Right ventricle myocardium superior (tissue), 1 donor: ENCODE measurements around the gene POLN. TPM values are rescaled to one million over a fixed set of nuclear protein-coding genes. Genes with fewer than 3 reads are reported as not detected.

Experiments
- ATAC-seq: fragments of 200-7000 bp; cut with Tn5 transposase; one replicate; pipeline ENCODE4 v1.9.1; 2020; ENCODE audit warnings: mild to moderate bottlenecking; ENCODE audit not compliant: poor library complexity
- DNase-seq: peaks from one replicate; pipeline ENCODE4 v3.0.0-alpha.2; 2020
- intact Hi-C: fragments of 100-400 bp; cut with DNase I; formaldehyde crosslinking; loops from one replicate; pipeline ENCODE4 v1.11.2; 2022
- total RNA-seq: library from RNA; stranded (reverse); fragmentation: NEBNext Ultra II Directional; extraction: Animal tissue kit (Norgen Biotek cat#: 25700); gene quantifications from one replicate; pipeline ENCODE4 v1.2.1, GENCODE V29; 2021
- donor health status: DM: no; HTN: yes; CAD: no; lungs with severe emphysema.

Gene POLN
- total RNA-seq, 1 donor from 2014 or later = 2.3 TPM

DNA sequence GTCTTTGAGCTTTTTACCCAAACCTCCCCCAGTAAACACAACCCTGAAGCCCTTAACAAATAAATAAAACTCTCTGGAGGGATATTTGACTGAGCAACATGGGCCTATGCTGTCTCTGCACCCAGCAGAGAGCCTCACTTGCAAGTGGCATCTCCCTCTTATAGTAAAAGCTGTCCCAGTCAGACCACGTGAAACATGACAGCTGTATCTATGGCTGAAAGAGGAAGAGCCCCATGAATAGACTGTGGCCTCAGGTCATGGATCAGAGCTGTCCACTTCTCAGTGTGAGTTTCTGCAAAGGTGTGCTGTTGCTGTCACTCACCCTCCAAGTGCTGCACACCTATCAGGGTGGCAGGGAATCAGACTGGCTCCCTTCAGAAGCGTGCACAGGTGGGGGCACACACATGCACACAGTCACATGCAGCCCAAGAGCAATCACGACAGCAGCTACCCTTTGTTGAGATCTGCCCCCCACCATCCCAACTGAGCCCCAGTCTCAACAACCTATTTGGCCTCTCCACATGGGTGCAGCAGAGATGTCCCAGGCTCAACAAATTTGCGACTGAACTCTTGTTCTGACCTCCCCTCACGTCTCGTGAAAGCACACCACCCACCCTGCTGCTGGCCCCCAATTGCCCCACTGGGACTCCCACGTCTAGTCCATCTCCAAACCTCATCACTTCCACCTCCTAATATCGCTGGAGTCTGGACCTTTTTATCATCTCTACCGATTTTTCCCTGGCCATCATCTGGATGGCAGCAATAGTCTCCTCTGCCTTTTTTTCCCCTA lies 137.2 kb downstream of the POLN start:
- intact Hi-C loops = no loop called here
- no peak for DNase-seq
- ATAC-seq = no peak

DNA sequence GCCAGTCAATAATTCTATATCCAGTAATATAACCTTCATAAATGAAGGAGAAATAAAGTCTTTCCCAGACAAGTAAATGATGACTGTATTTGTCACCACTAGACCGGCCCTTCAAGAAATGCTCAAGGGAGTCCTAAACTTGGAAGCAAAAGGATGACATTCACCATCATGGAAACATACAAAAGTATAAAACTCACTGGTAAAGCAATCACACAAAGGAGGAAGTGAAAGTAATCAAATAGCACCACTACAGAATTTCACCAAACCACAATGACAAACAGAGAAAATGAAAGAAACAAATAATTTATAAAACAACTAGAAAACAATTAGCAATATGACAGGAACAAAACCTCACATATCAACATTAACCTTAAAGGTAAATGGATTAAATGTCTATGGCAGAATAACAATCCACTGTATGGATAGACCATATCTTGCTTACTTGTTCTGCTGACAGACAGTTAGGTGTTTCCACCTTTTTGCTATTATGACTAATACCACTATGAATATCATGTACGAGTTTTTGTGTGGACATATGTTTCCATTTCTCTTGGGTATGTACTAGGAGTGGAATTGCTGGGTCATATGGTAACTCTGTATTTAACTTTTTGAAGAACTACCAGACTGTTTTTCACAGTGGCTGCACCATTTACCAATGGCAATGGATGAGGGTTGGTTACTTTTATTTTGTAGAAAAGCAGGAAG lies 137.9 kb downstream of the POLN start:
- intact Hi-C loops = no loop called here
- DNase-seq (no peak), ATAC-seq (no peak)

DNA sequence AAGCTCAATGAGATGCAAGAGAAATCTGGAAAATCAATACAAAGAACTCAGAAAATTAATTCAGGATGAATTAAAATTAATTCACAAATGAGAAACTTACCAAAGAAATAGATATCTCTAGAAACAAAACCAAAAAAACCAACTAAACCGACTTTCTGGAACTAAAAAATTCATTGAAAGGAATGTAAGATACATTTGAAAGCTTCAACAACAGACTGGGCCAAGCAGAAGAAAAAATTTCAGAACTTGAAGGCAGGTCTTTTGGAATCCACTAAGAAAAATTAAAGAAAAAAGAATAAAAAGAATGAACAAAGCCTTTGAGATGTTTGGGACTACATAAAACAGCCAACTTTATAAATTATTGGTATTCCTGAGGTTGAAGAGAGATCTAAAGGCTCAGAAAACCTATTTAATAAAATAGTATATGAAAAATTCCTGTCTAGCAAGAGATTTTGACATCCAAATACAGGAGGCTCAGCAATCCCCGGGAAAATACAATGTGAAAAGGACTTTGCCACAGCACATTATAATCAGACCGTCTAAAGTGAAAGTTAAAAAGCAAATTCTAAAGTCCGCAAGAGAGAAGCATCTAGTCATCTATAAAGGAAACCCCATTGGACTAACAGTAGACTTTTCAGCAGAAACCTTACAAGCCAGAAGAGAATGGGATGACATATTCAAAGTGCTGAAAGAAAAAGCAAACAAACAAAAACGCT lies 138.6 kb downstream of the POLN start:
- intact Hi-C loops = no loop called here
- no peak for ATAC-seq
- DNase-seq = no peak

DNA sequence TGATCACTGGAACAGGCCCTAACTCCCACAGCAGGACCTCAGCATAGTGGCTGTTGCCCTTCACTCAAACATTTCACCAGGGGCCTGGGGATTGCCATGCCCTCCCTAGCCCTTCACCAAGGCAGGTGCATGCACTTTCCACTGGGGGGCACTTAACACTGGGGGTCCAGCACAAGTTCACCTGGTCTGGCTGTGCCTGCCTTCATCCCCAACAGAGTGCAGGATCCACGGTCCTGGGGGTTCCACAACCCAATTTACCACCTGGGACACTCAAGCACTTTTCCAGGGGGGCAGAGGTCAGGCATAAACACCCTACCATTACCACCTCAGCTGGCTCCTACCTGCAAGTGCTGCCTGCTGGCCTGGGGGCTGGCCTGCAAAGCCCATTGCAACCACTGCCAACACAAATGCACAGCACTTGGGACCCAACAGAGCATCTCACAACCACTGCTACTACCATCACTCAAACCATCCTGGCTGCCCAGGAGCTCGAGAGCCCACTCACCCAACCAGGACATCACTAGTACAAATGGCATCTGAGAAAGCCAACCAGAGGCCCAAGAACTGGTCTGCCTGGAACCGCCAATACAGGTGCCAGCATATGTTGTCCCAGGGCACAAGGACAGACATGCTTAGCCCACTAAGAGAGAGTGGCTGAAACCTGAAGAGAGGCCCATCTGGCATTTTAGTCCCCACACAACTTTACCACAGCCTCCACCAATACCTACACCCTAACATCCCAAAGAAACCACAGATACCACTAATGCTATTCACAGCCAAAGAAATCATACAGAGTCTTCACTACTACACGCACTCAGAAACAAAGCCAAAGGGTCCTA lies 139.7 kb downstream of the POLN start:
- intact Hi-C loops = no loop called here
- DNase-seq = no peak
- no peak for ATAC-seq

DNA sequence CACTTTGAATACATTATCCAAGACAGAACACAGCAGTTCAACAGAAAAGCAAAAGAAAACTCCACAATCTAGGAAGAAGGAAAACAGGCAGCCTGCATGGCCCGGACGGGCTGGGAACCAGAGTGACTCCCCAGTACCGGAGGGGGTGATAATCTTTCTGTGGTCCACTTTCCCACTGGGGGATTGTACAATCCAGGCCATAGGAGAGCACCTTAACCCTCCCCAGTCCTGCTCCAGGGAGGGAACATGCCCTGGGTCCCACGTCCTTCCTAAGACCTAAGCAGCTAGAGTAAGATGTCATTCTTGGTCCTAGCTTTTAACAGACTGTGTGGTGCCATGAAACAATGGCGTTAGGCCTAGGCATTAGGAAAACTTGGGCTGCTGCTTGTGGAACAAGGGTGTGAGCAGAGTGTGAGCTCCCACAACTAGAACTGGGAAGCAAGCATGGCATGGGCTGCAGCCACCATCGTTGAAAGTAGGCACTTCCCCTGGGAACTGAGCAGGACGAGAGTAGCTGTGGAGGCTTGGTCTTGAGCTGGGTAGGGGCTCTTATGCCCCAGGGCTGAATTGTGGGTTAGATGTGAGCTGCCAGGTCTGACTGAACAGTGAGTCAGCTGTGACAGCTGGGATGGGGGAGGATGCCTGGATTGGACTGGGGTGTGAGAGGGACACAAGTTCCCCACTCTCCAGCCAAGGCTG lies 140.4 kb downstream of the POLN start:
- ATAC-seq = no peak
- intact Hi-C loops = no loop called here
- DNase-seq = no peak

DNA sequence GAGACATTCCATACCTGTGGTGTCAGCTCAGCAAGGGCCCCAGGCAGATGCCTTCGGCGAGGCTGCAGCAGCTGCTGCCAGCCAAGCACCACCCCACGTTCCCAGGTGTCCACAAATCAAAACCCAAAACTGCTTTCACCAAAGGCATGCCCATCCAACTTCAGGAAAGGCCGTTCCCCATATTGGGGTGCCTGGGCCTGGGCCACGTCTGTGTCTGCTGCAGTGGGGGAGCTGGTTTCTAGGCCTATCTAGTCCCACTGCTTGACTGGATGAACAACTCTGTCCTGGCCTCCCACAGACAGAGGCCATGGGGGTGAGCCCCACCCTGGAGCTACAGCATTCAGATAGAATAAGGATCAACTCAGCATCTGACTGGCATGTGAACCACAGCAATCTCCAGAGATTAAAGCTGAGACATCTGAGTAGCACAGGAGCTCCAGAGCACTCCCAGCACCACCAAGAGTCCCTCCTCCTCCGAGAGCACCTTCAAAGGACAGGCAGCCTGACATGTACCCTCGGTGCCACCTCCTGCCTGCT lies 145.8 kb downstream of the POLN start:
- intact Hi-C loops = no loop called here
- DNase-seq (no peak), ATAC-seq (no peak)

DNA sequence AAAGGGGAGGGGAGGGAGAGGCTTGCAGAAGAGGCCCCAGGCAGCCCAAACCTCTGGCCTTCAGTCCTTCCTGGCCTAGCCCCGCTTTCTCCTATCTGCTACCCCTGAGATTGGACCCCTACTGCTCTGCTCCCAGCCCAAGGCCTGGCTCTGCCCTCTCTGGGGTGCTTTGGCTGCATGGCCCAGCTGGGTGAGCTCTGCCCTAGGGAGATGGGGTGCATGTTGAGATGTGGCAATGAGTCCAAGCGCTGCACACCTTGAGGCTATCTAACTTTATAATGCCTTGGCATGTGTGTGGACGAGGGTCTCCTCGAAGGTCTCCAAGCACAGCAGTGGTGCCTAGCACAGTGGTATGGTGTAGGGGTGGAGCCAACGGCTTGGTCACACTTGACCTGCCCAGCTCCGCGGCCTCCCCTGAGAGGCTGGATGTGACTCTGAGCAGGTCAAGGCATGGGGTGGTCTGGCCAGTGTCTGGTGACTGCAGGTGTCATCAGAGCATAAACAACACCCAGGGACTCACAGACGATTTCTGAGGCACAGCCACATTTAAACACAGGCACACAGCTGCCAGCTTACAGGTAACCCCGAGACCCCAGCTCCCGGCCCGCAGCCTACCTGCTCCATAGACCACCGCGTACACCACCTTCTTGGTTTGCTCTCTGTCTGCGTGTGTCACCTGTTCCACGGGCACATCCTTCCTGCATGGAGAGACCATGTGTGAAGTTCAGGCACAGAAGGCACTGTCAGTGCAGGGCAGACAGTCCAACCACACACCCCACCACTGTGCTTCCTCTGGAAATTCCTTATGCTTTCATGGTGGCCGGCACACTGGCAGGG lies 146.5 kb downstream of the POLN start:
- intact Hi-C loops = no loop called here
- DNase-seq (no peak), ATAC-seq (no peak)

DNA sequence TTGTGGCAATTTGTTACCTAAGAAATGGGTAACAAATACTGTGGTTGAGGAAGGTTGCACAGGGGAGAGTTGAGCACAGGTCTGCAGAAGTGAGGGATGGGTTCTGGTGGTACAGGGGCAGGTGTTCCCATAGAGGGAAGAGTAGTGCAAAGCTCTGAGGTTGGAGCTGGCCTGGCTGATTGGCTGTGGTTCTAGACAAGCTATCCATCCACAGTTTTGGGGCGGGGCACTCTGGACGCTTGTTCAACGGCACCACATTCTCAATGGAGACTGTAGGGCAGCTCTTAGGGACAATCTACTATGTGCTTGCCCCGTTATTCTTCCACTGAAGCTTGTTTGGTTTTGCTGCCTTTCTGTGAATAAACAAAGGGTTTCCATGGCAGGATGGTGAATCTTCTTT lies 147.4 kb downstream of the POLN start:
- ATAC-seq (no peak), DNase-seq (no peak)
- intact Hi-C loops = no loop called here

DNA sequence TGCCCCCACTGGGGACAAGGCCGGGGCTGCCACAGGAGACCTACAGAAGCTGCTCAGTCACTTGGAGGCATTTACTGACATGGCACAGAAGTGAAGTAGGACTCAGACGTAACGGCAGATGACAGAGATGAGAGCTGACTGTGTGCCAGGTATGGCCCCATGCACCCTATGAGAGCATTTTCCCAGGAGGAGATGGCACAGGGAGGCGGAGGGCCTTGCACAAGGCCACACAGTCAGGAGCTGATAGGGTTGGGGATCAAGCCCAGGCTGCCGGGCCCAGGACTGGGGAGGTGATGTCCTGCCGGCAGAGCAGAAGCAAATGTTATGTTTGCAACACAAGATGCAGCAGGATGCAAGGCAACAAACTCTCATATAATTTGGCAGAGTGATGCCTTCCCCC lies 148.7 kb downstream of the POLN start:
- ATAC-seq (no peak), DNase-seq (no peak)
- intact Hi-C loops = no loop called here

DNA sequence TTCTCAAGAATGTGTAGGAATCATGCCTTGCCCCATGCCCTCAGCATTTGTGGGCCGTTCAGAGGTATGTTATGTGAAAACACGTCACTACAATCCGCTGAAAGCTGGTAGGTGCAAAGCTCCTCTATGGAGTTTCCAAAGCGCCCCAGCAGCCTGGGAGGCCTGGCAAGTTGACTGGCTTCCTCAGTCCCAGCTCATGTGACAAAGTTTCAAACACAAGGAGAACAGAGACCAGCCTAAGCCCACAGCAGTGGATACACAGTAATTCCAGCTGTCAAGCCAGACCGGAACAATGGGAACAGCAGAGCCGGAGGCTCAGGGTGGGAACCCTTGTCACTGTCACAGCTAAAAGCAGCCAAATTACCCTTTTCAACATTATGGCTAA lies 149.3 kb downstream of the POLN start:
- no peak for ATAC-seq
- intact Hi-C loops = no loop called here
- no peak for DNase-seq

DNA sequence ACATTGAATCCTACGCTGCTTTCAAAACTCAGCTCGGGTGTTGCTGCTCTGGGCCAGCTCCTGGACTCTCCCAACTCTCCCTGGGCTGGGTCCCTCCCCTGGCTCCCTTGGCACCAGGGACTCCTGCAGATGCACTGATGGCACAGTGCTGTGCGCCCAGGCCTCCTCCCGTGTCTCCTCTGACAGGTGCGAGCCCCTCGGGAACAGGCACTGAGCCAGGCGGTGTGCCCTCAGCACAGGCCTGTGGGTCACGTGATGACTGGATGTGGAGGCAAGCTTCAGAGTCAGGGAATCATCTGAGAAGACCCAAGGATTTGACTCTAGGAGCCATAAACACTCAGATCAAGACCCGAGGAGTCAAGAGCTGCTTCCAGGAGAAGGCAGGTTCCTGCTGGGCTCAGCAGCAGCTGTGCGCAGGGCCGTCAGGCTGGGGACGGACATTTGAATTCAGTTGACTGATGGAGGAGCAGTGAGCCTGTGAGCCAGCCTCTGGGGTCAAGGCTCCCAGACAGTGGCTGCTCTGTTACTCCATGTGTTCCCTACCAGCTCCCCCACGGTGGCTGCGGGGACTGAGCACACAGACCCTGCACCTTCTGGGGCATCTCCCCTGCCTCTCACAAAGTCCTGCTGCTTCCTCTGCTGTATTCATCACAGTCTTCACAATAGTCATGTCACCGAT lies 149.8 kb downstream of the POLN start:
- intact Hi-C loops = no loop called here
- ATAC-seq (no peak), DNase-seq (no peak)

DNA sequence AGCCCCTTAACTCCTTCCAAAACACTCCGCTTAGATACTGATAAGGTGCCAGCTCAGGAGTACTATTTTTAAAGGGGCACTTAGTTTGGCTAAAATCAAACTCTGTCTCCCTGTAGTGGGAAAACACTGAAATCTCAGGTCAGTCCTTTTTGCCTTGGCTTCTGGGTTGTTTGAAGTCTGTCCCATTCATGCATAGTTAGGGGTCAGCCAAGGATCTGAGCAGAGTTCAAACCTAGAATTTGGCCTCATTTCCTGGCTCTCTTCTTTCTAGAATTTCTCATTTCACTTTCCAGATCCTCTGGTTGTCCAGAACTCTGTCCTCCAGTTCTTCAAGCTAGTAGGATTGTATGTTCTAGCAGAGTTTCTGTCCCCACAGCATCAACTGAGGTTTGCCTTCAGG lies 151.3 kb downstream of the POLN start:
- intact Hi-C loops = no loop called here
- DNase-seq = no peak
- no peak for ATAC-seq

DNA sequence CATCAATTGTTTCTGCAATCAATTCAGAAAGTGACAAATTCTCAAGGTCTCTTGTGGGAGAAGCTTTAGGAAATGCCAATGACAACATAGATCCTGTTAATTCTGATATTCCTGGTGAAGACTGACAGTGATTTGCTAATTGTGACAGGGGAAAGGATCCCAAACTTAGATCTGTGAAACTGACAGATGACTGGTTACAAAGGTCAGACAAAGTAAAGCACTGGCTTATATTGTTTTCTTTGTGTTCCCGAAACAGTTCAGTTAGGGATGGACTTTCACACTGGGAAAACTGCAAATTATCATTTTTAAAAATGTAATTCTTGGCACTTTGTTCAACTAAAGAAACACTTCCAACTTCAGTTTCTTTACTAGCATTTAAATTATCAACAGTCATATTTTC lies 152.7 kb downstream of the POLN start:
- DNase-seq (no peak), ATAC-seq (no peak)
- intact Hi-C loops = no loop called here

DNA sequence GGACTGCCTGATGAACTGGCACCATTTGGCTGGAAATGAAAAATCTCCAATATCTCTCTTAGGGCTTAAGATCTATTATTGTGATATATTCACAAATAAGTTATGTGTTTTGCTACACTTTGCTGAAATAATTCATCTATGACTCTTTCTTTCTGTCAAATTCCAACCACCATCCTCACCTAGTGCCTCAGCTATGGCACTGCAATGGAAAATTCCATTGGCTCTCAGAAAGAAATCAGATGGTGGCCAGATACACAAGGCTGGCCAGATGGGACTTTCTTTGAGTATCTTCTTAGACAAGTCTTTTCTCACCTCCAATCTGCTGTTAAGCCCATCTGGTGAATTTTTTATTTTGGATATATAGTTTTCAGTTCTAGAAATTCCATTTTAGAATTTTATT lies 154.8 kb downstream of the POLN start:
- DNase-seq (no peak), ATAC-seq (no peak)
- intact Hi-C loops = no loop called here

DNA sequence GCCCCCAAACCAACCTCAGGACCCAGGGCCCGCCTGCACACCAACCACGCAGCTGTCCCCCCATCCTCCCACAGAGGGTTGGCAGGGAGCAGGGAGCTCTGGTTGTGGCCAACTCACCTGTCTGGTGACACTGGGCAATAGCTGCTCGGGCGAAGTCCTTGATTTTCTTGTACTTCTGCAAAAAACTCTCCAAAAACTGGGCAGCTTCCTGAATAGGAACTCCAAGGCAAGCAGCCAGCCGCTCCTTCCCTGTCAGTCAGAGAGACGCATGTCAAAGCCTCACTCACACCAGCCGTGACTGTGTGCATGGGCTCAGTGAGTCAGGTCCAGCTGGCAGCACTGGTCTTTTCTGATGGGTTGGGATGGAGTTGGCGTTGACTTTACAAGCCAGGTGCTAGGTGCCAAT lies 156.4 kb downstream of the POLN start:
- ATAC-seq (no peak), DNase-seq (no peak)
- intact Hi-C loops = no loop called here

DNA sequence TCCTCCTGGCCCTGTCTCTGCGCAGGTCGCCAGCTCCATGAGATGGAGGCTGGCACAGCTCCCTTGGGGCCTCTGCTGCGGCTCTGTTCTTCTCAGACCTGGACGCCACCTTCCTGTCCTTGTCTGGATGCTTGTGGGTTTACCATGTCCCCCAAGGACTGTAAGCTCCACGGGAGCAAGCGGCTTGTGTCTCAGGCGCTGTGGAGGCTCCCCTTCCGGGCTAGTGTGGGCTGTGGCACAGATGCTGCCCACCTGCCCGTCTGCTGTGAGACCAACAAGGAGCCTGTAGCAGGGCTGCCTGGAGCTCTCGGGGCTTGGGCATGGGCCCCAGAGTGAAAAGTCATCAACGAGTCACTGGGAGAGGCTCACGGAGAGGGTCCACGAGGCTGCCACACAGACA lies 157.6 kb downstream of the POLN start:
- DNase-seq (no peak), ATAC-seq (no peak)
- intact Hi-C loops = no loop called here

DNA sequence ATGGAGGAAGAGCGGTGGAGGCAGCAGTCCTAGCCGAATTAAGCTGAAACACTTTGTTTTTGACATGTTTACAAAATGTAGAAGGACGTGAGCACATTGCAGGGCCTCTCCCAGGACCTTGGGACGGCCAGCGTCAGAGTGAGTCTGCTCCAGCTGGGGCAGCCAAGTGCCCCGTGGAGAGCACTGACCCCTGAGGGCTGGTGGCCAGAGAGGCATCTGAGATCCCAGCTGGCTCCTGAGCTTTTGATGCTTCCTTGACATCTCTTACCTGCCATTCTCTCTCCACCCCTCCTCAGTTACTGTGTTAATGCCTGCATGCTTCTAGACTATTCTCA lies 158.1 kb downstream of the POLN start:
- intact Hi-C loops = no loop called here
- DNase-seq (no peak), ATAC-seq (no peak)
